Pancreas (tissue), 10 donors: ENCODE results near the gene MPO. TPM values are rescaled to one million over a fixed set of nuclear protein-coding genes. Genes with fewer than 3 reads are reported as not detected.
A peak's percentile ranks its signal among the peaks of the same experiment; 100 is the strongest.

Experiments
- ATAC-seq, 4 donors: fragments of 200-7000 bp; cut with Tn5 transposase; one replicate each; pipeline versions ENCODE4 v1.8.0 to v1.9.1; 2020; ENCODE audit warnings: mild to moderate bottlenecking in 4 of 4, moderate library complexity in 4 of 4
- DNase-seq, 6 donors: peaks; one replicate each; pipeline ENCODE4 v3.0.0-alpha.2; 2020
- FAIRE-seq: peaks from 2 replicates; lab custom pipeline; 2012; peaks lifted over from hg19 to GRCh38; lab: Jason Lieb, UNC
- H3K27ac ChIP-seq, 4 donors: fragments of 200-600 bp; sonication (generic); 1 replicate in 3 of 4; 2 replicates in 1 of 4; pipeline versions ENCODE4 v1.5.0 to v1.8.0; 2020
- H3K27me3 ChIP-seq, 4 donors: fragments of 200-600 bp; one replicate each; pipeline ENCODE4 v1.8.0; 2021
- H3K36me3 ChIP-seq, 3 donors: fragments of 200-600 bp; sonication (generic) in 1 of 3; one replicate each; pipeline versions ENCODE4 v1.5.0 to v1.8.0; 2020 to 2021
- H3K4me1 ChIP-seq, 3 donors: fragments of 200-600 bp; one replicate each; pipeline ENCODE4 v1.8.0; 2021
- H3K4me3 ChIP-seq, 4 donors: fragments of 200-600 bp; sonication (generic) in 2 of 4; one replicate each; pipeline versions ENCODE4 v1.5.0 to v1.8.0; 2020 to 2021
- H3K9me3 ChIP-seq, 4 donors: fragments of 200-600 bp; one replicate each; pipeline ENCODE4 v1.8.0; 2021
- WGBS, 2 donors: extraction: QIAGEN DNeasy Blood & Tissue Kit; methylation state at CpG; one replicate each; pipeline ENCODE4 v1.1.7; 2013; 5-methylcytosine and 5-hydroxymethylcytosine counted together
- intact Hi-C, 3 donors: fragments of 100-400 bp; cut with DNase I; formaldehyde crosslinking; loops; one replicate each; pipeline versions ENCODE4 v1.11.1 to v1.14.2; 2022
- polyA plus RNA-seq, 2 donors: library from polyadenylated mRNA; stranded (reverse); fragments of 200-250 nt; gene quantifications; one replicate each; pipeline ENCODE4 v1.2.3, GENCODE V29; 2013
- total RNA-seq, 6 donors: library from RNA; stranded (reverse); fragmentation: NEBNext Ultra II Directional in 4 of 6; extraction: Animal tissue kit (Norgen Biotek cat#: 25700) in 4 of 6; gene quantifications; one replicate each; pipeline versions ENCODE4 v1.2.1 to v1.2.4, GENCODE V29; 2021 to 2023
- TF ChIP-seq, protein P1 (sequence below), 4 donors: fragments of 200-600 bp; sonication (generic) in 3 of 4; IDR thresholded peaks; one replicate each; pipeline versions ENCODE4 v1.5.0 to v1.8.0; 2021; ENCODE audit warnings: antibody characterized with exemption in 4 of 4
- donor health status: healthy with polysubstance abuse.
- donor health status: DM: no; HTN: no; CAD: no; lungs with moderate emphysema.
- donor health status: DM: no; HTN: no; CAD: no.
- donor health status: control.
- donor health status: control.
- donor health status: Bipolar disorder and iron deficiency.
- donor health status: DM: yes; HTN: yes; CAD: no.
- donor health status: DM: no; HTN: no; CAD: no.
- donor health status: DM: no; HTN: no; CAD: no.
- donor health status: DM: yes; HTN: yes; CAD: no.

The MPO gene
- total and polyA plus RNA-seq, 8 donors: 0.03 to 0.28 (median 0.09) TPM; not detected in 1

DNA sequence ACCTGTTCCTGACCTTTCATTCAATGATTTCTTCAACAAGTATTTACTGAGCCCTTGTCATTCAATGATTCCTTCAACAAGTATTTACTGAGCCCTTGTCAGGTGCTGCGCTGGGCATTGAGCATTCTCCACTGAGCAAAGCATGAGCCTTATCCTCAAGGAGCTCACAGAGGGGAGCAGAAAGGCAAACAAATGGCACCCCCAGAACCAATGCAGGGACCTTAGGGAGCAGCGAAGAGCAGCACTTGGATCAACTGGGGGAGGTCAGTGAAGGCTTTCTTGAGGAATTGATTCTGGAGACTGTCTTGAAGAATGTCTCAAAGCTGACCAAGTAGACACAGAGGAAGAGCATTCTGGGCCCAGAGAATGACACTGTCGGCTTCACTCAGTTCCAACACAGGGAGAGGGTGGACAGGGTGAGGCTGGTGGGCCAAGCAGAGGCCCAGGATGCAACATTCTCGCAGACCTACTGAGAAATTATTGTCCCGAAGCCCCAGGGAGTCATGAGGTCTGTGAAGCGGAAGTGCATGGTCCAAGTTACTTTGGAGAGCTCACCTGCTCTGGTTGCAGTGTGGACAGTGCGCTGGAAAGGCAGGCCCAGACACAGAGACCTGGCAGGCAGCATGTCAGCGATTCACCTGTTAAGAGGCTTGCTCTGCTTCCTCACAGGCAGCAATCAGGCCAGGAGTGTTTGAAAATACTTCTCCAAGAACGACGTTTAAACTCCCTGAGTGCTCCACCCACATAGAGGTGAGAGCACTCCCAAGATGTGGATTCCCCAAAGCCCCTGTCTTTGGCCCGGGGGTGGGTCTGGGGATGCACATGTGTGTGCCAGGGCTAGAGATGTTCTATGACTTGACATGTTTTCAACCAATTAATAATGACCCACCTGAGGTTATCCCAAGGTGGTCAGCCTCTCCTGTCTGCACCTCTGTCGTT, 3.2 kb upstream of the MPO start:
- H3K27me3 ChIP-seq: peaks cover 0 to 14% (median 5%) of the 10 kb centered on the region in 4 donors
- ATAC-seq (no peak), DNase-seq (no peak), FAIRE-seq (no peak)
- H3K9me3 ChIP-seq: no peaks in the 10 kb centered on the region
- TF ChIP-seq, protein P1, sequence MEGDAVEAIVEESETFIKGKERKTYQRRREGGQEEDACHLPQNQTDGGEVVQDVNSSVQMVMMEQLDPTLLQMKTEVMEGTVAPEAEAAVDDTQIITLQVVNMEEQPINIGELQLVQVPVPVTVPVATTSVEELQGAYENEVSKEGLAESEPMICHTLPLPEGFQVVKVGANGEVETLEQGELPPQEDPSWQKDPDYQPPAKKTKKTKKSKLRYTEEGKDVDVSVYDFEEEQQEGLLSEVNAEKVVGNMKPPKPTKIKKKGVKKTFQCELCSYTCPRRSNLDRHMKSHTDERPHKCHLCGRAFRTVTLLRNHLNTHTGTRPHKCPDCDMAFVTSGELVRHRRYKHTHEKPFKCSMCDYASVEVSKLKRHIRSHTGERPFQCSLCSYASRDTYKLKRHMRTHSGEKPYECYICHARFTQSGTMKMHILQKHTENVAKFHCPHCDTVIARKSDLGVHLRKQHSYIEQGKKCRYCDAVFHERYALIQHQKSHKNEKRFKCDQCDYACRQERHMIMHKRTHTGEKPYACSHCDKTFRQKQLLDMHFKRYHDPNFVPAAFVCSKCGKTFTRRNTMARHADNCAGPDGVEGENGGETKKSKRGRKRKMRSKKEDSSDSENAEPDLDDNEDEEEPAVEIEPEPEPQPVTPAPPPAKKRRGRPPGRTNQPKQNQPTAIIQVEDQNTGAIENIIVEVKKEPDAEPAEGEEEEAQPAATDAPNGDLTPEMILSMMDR (IDR thresholded peaks at IDR 0.05): no peak
- H3K4me3 ChIP-seq: no peak overlapping the region
- whole genome bisulfite sequencing, 2 donors: 63 to 69% methylated on average over 12 of the region's 12 CpGs
- intact Hi-C loops: no loop called here
- peaks cover 0 to 3% (median 0%) of the 10 kb centered on the region in 3 donors for H3K4me1 ChIP-seq
- H3K36me3 ChIP-seq: no peaks in the 10 kb centered on the region
- no peak overlapping the region for H3K27ac ChIP-seq

DNA sequence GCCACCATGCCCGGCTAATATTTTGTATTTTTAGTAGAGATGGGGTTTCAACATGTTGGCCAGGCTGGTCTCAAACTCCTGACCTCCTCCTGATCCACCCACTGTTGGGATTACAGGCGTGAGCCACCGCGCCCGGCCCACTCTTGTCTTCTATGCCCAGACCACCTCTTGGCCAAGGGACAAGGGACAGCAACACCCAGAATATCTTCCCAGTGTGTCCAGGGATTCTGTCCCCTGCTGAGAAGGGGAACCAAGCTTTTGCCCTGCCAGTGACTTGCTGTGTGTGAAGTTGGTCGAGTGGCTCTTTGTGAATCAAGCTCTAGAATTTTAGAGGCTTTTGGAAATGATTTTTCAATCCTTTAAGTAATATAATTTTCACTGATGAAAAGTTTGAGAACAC, 1.7 kb upstream of the MPO start:
- no peak for FAIRE-seq
- H3K36me3 ChIP-seq: no peaks in the 10 kb centered on the region
- 76 to 81% methylated on average over 6 of the region's 6 CpGs for WGBS, 2 donors
- H3K27ac ChIP-seq: no peak overlapping the region
- H3K4me3 ChIP-seq: no peak overlapping the region
- H3K4me1 ChIP-seq: peaks cover 0 to 3% (median 0%) of the 10 kb centered on the region in 3 donors
- TF ChIP-seq, protein P1 (IDR thresholded peaks at IDR 0.05): no peak
- H3K9me3 ChIP-seq: no peaks in the 10 kb centered on the region
- ATAC-seq: no peak
- intact Hi-C loops: no loop called here
- peaks cover 0 to 6% (median 2%) of the 10 kb centered on the region in 4 donors for H3K27me3 ChIP-seq
- peak in 1 of 6 donors; percentile 33 for DNase-seq

DNA sequence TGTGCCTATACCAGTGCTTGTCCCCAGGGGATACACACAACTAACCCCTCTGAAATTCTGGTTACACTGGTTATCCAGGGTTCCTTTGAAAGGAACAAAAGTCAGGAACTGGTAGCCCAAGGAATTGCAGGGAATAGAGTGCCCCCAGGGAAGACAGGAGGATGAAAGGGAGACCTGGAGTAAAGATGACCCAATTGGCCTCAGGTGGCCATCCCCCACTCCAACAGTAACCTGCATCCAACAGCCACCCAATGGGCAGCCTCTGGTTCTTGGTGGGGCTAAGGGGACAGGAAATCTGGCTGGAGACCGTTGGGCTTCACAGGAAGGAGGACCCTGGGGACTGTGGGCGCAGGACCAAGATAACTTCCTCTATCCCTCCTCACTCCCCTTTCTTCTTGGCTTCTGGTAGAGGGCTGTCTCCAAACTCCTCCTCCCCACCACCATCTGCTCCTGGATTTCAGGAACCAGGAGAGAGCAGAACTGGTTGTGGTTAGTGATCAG, 826 bp upstream of the MPO start:
- Histone ChIP-seq H3K4me1 (peaks cover 0 to 3% (median 0%) of the 10 kb centered on the region in 3 donors), H3K27ac (no peak overlapping the region), H3K27me3 (peaks cover 0 to 4% (median 0%) of the 10 kb centered on the region in 4 donors), H3K36me3 (no peaks in the 10 kb centered on the region), H3K9me3 (no peaks in the 10 kb centered on the region), H3K4me3 (no peak overlapping the region)
- 32 to 43% methylated on average over 2 of the region's 2 CpGs for WGBS, 2 donors
- intact Hi-C loops: no loop called here
- no peak for DNase-seq
- no peak for ATAC-seq
- FAIRE-seq: no peak
- TF ChIP-seq, protein P1 (IDR thresholded peaks at IDR 0.05): no peak

DNA sequence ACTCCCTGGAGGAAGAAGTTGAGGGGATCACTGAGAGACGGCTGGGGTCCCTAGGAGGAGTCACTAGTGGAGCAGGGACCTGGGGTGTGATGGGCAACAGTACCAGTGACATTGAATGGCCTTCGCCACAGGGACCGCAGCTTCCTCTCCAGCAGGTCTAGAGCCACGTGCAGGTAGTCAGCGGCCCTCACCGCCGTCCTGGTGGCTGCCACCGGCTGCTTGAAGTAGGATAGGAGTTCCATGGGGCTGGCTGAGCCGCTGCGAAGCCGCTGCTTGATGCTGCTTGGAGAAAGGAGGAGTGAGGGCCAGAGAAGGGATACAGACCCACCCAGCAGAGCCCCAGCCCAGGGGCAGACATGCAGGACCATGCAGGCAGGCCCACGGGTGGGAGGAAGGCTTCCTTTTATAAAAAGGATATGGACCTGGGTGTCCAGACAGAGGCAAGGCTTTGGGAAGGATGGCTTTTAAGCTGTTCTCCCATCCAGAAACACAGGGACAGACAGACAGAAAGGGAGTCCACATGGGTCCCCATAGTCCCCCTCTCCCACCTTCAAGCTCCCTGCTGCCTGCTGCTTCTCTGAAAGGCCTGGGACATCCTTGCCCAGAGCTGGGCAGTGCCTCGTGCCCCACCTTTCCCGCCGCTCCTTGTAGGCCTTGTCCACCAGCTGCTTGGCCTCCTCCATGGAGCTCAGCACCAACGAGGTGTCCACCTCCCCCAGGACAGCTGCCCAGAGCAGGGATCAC, 827 bp downstream of the MPO start:
- DNase-seq: peak in 1 of 6 donors; percentile 43
- TF ChIP-seq, protein P1 (IDR thresholded peaks at IDR 0.05): no peak
- intact Hi-C loops: no loop called here
- no peak overlapping the region for H3K27ac ChIP-seq
- H3K4me1 ChIP-seq: peaks cover 0 to 3% (median 0%) of the 10 kb centered on the region in 3 donors
- peaks cover 0 to 4% (median 0%) of the 10 kb centered on the region in 4 donors for H3K27me3 ChIP-seq
- peak overlapping the region in 1 of 4 donors; percentile 36 for H3K4me3 ChIP-seq
- H3K9me3 ChIP-seq: no peaks in the 10 kb centered on the region
- WGBS, 2 donors: 67 to 84% methylated on average over 16 of the region's 16 CpGs
- H3K36me3 ChIP-seq: no peaks in the 10 kb centered on the region
- no peak for FAIRE-seq
- ATAC-seq: no peak
